PC-3 (cell line): ENCODE measurements around the gene GFOD1.

Experiments used
- EZH2 ChIP-seq: fragments of 300-600 bp; sonication (generic); IDR thresholded peaks from one replicate; pipeline ENCODE4 v1.6.1; 2017; ENCODE audit warnings: antibody characterized with exemption, mild to moderate bottlenecking, low read length; ENCODE audit not compliant: unreplicated experiment
- EZH2phosphoT487 ChIP-seq: fragments of 300-600 bp; sonication (generic); IDR thresholded peaks from 2 replicates; pipeline ENCODE4 v1.6.1; 2018; ENCODE audit warnings: mild to moderate bottlenecking, antibody characterized with exemption, low read length, borderline replicate concordance
- TF ChIP-seq, protein P1 (sequence below): fragments of 300-600 bp; sonication (generic); conservative IDR thresholded peaks from 2 replicates; pipeline ENCODE4 v1.5.1; 2017; ENCODE audit warnings: antibody characterized with exemption, low read depth, mild to moderate bottlenecking, low read length

DNA sequence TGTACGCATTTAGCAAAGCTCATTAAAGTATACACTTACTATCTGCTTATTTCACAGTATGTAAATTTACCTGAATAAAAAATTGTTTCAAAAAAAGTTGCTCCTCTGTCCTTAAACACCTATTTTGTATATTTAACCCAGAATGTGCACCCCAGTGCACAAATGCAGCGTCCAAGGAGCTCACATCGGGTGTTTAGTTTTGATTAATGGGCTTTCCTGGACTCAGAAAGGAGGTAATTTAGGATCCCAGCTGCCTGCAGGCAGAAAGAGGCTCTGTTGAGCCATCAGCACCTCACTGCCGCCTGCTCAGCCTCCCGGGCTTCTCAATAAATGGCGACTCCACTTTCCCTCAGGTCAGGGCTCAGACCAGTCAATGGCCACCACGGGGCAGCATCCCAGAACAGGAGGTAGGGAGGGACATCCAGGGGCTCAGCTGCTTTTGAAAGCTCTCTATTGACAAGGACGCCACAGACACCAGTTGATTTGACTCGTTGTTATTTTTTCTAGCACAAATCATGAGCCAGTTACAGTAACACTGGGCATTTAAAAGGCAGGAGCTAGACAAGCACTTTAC lies 88.9 kb downstream of the GFOD1 start:
- TF ChIP-seq, protein P1, sequence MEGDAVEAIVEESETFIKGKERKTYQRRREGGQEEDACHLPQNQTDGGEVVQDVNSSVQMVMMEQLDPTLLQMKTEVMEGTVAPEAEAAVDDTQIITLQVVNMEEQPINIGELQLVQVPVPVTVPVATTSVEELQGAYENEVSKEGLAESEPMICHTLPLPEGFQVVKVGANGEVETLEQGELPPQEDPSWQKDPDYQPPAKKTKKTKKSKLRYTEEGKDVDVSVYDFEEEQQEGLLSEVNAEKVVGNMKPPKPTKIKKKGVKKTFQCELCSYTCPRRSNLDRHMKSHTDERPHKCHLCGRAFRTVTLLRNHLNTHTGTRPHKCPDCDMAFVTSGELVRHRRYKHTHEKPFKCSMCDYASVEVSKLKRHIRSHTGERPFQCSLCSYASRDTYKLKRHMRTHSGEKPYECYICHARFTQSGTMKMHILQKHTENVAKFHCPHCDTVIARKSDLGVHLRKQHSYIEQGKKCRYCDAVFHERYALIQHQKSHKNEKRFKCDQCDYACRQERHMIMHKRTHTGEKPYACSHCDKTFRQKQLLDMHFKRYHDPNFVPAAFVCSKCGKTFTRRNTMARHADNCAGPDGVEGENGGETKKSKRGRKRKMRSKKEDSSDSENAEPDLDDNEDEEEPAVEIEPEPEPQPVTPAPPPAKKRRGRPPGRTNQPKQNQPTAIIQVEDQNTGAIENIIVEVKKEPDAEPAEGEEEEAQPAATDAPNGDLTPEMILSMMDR, result no peak
- no peak for TF ChIP-seq EZH2
- TF ChIP-seq EZH2phosphoT487, result no peak
